Measurements from ENCODE around the gene POU6F2. TPM values are rescaled to one million over a fixed set of nuclear protein-coding genes. Genes with fewer than 3 reads are reported as not detected.

POU6F2 gene
- polyA plus RNA-seq, 2 donors, result 0.08 to 0.12 TPM

DNA sequence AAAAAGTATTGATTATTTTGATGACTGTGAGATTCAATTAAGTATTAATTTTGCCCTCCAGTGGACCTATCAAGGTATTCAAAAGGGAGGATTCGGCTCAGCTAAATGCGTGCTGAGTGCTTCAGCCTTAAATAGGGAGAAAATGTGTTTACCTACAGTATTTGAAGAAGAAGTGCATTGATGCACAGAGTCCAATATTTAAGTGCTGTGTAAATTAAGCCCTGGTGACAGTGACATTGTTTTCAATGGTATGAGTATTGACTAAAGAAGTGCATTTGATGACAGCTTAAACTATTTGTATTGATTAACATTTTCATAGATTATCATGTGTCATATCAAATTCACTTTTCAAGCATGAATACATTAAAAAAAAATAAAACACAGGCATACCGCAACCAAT, 106.6 kb downstream of the POU6F2 start:
- 86 to 89% methylated on average over 3 of the region's 3 CpGs for WGBS, 2 donors
- Histone ChIP-seq H3K4me3 (ENCODE audit: low read depth in 1 of 2, low read length in 2 of 2) (no peak overlapping the region), H3K27ac (ENCODE audit: low read depth in 2 of 2, low read length in 1 of 2) (no peak overlapping the region), H3K27me3 (ENCODE audit: control insufficient read depth in 1 of 2, insufficient read depth in 2 of 2, low read length in 2 of 2) (no peaks in the 10 kb centered on the region), H3K9me3 (ENCODE audit: control insufficient read depth in 2 of 2, insufficient read depth in 1 of 2, low read depth in 1 of 2, low read length in 1 of 2) (no peaks in the 10 kb centered on the region), H3K36me3 (ENCODE audit: control insufficient read depth in 2 of 2, insufficient read depth in 2 of 2, low read length in 1 of 2) (no peaks in the 10 kb centered on the region), H3K4me1 (ENCODE audit: control insufficient read depth in 2 of 2, insufficient read depth in 2 of 2, low read length in 1 of 2) (no peaks in the 10 kb centered on the region)

DNA sequence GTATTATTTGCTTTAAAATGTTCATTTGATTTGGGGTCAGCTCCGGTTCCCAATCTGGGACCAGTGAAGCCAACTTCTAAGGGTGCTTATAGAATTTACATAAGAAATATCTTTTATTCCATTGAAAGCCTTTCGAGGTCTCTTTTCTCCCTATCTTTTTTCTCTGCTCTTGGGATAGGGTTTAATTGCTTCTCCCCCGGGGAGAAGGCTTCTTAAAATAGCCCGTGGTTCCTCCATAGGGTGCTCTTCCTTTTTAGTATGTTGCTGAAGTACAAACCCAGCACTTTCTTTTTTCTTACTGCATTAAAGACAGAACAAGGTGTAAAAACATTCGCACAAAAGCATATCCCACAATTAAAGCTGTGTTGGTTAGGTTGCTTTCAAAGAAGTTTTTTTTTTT, 107.5 kb downstream of the POU6F2 start:
- no peak overlapping the region for H3K27ac ChIP-seq (ENCODE audit: low read depth in 2 of 2, low read length in 1 of 2)
- no peaks in the 10 kb centered on the region for H3K27me3 ChIP-seq (ENCODE audit: control insufficient read depth in 1 of 2, insufficient read depth in 2 of 2, low read length in 2 of 2)
- no peaks in the 10 kb centered on the region for H3K9me3 ChIP-seq (ENCODE audit: control insufficient read depth in 2 of 2, insufficient read depth in 1 of 2, low read depth in 1 of 2, low read length in 1 of 2)
- H3K36me3 ChIP-seq (ENCODE audit: control insufficient read depth in 2 of 2, insufficient read depth in 2 of 2, low read length in 1 of 2), result no peaks in the 10 kb centered on the region
- H3K4me1 ChIP-seq (ENCODE audit: control insufficient read depth in 2 of 2, insufficient read depth in 2 of 2, low read length in 1 of 2), result no peaks in the 10 kb centered on the region
- H3K4me3 ChIP-seq (ENCODE audit: low read depth in 1 of 2, low read length in 2 of 2), result no peak overlapping the region
- WGBS, 2 donors, result 36 to 37% methylated on average over 5 of the region's 5 CpGs

DNA sequence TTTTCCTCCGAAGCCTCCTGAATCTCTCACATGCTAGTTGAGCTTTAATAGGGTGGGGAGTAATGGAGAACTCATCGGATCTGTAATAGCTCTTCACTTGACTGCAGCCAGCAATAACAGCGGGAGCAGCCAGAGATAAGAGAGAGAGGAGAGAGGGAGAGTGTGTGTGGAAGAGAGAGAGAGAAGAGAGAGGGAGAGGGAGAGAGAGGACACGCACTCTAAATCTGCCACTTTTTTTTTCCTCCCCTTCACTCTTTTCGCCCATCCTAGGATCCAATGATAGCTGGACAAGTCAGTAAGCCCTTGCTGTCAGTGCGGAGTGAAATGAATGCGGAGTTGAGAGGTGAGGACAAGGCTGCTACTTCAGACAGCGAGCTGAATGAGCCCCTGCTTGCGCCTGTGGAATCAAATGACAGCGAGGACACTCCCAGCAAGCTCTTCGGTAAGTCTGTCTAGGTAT, 107.9 kb downstream of the POU6F2 start:
- Histone ChIP-seq H3K36me3 (ENCODE audit: control insufficient read depth in 2 of 2, insufficient read depth in 2 of 2, low read length in 1 of 2) (no peaks in the 10 kb centered on the region), H3K9me3 (ENCODE audit: control insufficient read depth in 2 of 2, insufficient read depth in 1 of 2, low read depth in 1 of 2, low read length in 1 of 2) (no peaks in the 10 kb centered on the region), H3K27ac (ENCODE audit: low read depth in 2 of 2, low read length in 1 of 2) (no peak overlapping the region), H3K4me1 (ENCODE audit: control insufficient read depth in 2 of 2, insufficient read depth in 2 of 2, low read length in 1 of 2) (no peaks in the 10 kb centered on the region), H3K4me3 (ENCODE audit: low read depth in 1 of 2, low read length in 2 of 2) (no peak overlapping the region), H3K27me3 (ENCODE audit: control insufficient read depth in 1 of 2, insufficient read depth in 2 of 2, low read length in 2 of 2) (no peaks in the 10 kb centered on the region)
- WGBS, 2 donors, result 13 to 19% methylated on average over 11 of the region's 11 CpGs

DNA sequence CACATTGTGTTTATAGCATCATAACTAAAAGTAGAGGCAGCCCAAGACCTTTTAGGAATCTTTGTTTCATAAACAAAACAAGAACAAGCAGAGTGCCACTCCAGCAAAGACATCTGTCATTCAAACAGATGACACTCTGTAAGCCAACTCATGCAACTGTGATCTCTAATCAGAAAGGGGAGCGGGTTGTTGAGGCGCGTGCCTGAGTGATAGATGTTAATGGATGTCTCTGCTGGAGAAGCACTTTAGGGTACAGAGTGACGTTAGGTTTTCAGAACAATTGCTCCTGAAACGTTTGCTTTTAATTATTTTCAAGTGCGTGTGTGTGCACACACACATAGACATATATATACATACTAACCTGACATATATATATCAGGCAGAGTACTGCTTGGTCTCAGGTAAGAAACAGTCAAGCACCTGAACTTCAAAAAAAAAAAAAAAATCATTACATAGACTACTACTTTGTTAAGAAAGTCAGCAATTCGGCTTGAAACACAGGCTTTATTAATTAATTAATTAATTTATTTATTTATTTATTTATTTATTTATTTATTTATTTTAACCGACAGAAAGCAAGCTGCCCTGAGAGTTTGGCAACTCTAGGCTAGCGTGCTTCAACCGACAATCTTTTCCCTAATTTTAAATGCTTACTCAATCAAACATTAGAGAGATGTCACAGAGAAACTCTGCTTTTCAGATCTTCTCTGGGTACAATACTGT, 109.1 kb downstream of the POU6F2 start:
- 78 to 82% methylated on average over 10 of the region's 10 CpGs for WGBS, 2 donors
- Histone ChIP-seq H3K4me3 (ENCODE audit: low read depth in 1 of 2, low read length in 2 of 2) (no peak overlapping the region), H3K27ac (ENCODE audit: low read depth in 2 of 2, low read length in 1 of 2) (no peak overlapping the region), H3K27me3 (ENCODE audit: control insufficient read depth in 1 of 2, insufficient read depth in 2 of 2, low read length in 2 of 2) (no peaks in the 10 kb centered on the region), H3K36me3 (ENCODE audit: control insufficient read depth in 2 of 2, insufficient read depth in 2 of 2, low read length in 1 of 2) (no peaks in the 10 kb centered on the region), H3K9me3 (ENCODE audit: control insufficient read depth in 2 of 2, insufficient read depth in 1 of 2, low read depth in 1 of 2, low read length in 1 of 2) (no peaks in the 10 kb centered on the region), H3K4me1 (ENCODE audit: control insufficient read depth in 2 of 2, insufficient read depth in 2 of 2, low read length in 1 of 2) (no peaks in the 10 kb centered on the region)

DNA sequence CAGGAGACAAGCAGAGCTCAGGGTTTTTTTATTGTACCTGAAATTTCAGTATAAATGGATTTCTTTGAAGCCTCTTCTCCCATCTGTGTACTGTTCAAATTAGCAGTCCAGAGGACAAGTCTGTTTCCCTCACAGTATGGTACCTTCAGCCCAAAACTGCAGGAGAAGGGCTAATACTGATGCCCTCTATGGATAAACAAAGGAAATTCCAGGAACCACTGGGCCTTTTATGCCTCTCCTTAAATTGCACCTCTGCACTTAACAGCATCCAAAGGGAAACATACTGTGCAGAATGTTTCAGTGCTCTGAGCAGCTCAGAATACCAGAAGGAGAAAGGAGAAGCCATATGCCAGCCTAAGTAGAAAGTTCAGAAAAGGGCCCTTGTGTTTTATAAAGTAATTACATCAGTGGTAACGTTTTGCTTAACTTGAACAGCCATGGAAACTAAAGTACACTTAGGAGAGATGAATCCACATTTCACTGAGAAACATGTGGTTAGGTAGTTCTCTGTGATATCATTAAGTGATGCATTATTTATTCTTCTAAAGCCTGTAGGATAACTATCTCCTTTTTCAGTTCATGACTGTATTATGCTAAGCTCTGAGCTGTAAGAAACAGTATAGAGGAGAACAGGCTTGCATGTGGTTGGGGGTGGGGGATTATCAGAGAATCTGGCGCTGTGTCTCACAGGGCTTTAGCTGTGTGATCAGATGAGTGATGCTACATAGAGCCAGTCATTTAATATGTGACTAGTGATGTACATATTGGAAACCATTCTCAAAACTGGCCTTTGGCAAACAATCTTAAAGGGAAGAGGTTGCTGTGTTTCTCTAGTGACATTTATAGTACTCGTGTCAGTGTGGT, 111.3 kb downstream of the POU6F2 start:
- Histone ChIP-seq H3K4me1 (ENCODE audit: control insufficient read depth in 2 of 2, insufficient read depth in 2 of 2, low read length in 1 of 2) (no peaks in the 10 kb centered on the region), H3K27ac (ENCODE audit: low read depth in 2 of 2, low read length in 1 of 2) (no peak overlapping the region), H3K36me3 (ENCODE audit: control insufficient read depth in 2 of 2, insufficient read depth in 2 of 2, low read length in 1 of 2) (no peaks in the 10 kb centered on the region), H3K4me3 (ENCODE audit: low read depth in 1 of 2, low read length in 2 of 2) (no peak overlapping the region), H3K27me3 (ENCODE audit: control insufficient read depth in 1 of 2, insufficient read depth in 2 of 2, low read length in 2 of 2) (no peaks in the 10 kb centered on the region), H3K9me3 (ENCODE audit: control insufficient read depth in 2 of 2, insufficient read depth in 1 of 2, low read depth in 1 of 2, low read length in 1 of 2) (no peaks in the 10 kb centered on the region)
- 68 to 72% methylated on average over 3 of the region's 3 CpGs for WGBS, 2 donors

DNA sequence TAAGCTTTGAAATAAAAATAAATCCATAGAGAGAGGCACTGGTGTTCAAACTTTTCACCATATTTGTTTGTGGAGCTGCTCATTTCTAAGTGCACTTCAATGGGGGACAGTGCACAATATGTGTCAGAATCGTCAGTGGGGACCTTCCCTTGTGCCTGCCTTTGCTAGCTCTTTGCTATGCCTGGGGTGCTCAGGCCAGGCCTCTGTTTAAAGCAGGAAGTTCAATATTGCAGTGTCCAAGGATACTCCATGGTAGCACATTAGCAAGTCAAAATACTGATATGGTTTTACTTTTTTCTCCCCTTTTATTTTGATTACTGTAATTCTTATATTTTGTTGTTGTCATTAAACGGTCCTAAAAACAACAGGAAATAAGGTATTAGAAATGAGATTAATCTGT, 113.4 kb downstream of the POU6F2 start:
- no peaks in the 10 kb centered on the region for H3K27me3 ChIP-seq (ENCODE audit: control insufficient read depth in 1 of 2, insufficient read depth in 2 of 2, low read length in 2 of 2)
- H3K36me3 ChIP-seq (ENCODE audit: control insufficient read depth in 2 of 2, insufficient read depth in 2 of 2, low read length in 1 of 2), result no peaks in the 10 kb centered on the region
- 49 to 51% methylated on average over 2 of the region's 2 CpGs for WGBS, 2 donors
- no peaks in the 10 kb centered on the region for H3K4me1 ChIP-seq (ENCODE audit: control insufficient read depth in 2 of 2, insufficient read depth in 2 of 2, low read length in 1 of 2)
- no peaks in the 10 kb centered on the region for H3K9me3 ChIP-seq (ENCODE audit: control insufficient read depth in 2 of 2, insufficient read depth in 1 of 2, low read depth in 1 of 2, low read length in 1 of 2)
- no peak overlapping the region for H3K27ac ChIP-seq (ENCODE audit: low read depth in 2 of 2, low read length in 1 of 2)
- H3K4me3 ChIP-seq (ENCODE audit: low read depth in 1 of 2, low read length in 2 of 2), result no peak overlapping the region

DNA sequence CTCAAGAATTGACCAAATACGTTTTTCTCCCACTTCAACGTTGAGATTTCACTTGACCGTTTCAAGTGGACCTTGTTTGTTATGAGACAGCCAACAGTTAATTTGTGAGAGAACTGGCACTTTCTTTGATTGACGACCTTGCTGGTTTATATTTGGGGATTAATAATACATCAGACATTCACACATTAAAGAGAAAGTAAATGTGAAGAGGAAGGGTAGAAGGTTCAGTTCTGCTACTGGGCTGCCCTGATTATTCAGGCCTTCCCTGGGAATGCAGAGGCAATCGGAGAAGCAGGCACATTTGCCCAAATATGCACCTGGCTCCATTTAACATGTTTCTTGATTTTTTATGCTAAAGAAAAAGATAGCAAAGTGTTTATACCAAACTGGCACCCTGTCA, 114.1 kb downstream of the POU6F2 start:
- H3K27me3 ChIP-seq (ENCODE audit: control insufficient read depth in 1 of 2, insufficient read depth in 2 of 2, low read length in 2 of 2), result no peaks in the 10 kb centered on the region
- H3K27ac ChIP-seq (ENCODE audit: low read depth in 2 of 2, low read length in 1 of 2), result no peak overlapping the region
- WGBS, 2 donors, result 67 to 68% methylated on average over 5 of the region's 5 CpGs
- H3K4me3 ChIP-seq (ENCODE audit: low read depth in 1 of 2, low read length in 2 of 2), result no peak overlapping the region
- no peaks in the 10 kb centered on the region for H3K36me3 ChIP-seq (ENCODE audit: control insufficient read depth in 2 of 2, insufficient read depth in 2 of 2, low read length in 1 of 2)
- H3K4me1 ChIP-seq (ENCODE audit: control insufficient read depth in 2 of 2, insufficient read depth in 2 of 2, low read length in 1 of 2), result no peaks in the 10 kb centered on the region
- no peaks in the 10 kb centered on the region for H3K9me3 ChIP-seq (ENCODE audit: control insufficient read depth in 2 of 2, insufficient read depth in 1 of 2, low read depth in 1 of 2, low read length in 1 of 2)

DNA sequence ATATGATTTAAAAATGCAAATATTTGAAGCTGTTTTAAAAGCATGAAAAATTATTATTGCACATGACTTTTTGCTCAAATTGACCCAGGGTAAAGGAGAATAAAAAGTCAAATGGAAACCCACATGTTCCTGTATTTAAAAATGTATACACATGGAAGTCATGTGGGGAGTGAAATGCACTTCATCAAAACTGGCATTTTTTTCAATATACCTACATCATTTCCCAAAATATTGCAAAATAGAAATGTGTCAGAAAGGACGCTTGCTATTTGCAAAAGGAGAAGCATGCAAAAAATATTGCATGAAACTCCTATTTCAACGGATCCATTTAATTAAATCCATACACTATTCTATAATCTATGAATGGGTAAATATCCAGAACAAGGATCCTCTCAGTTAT, 117.0 kb downstream of the POU6F2 start:
- Histone ChIP-seq H3K27ac (ENCODE audit: low read depth in 2 of 2, low read length in 1 of 2) (no peak overlapping the region), H3K4me3 (ENCODE audit: low read depth in 1 of 2, low read length in 2 of 2) (no peak overlapping the region), H3K36me3 (ENCODE audit: control insufficient read depth in 2 of 2, insufficient read depth in 2 of 2, low read length in 1 of 2) (no peaks in the 10 kb centered on the region), H3K4me1 (ENCODE audit: control insufficient read depth in 2 of 2, insufficient read depth in 2 of 2, low read length in 1 of 2) (no peaks in the 10 kb centered on the region), H3K9me3 (ENCODE audit: control insufficient read depth in 2 of 2, insufficient read depth in 1 of 2, low read depth in 1 of 2, low read length in 1 of 2) (no peaks in the 10 kb centered on the region), H3K27me3 (ENCODE audit: control insufficient read depth in 1 of 2, insufficient read depth in 2 of 2, low read length in 2 of 2) (no peaks in the 10 kb centered on the region)
- 72 to 81% methylated on average over 2 of the region's 2 CpGs for whole genome bisulfite sequencing, 2 donors

DNA sequence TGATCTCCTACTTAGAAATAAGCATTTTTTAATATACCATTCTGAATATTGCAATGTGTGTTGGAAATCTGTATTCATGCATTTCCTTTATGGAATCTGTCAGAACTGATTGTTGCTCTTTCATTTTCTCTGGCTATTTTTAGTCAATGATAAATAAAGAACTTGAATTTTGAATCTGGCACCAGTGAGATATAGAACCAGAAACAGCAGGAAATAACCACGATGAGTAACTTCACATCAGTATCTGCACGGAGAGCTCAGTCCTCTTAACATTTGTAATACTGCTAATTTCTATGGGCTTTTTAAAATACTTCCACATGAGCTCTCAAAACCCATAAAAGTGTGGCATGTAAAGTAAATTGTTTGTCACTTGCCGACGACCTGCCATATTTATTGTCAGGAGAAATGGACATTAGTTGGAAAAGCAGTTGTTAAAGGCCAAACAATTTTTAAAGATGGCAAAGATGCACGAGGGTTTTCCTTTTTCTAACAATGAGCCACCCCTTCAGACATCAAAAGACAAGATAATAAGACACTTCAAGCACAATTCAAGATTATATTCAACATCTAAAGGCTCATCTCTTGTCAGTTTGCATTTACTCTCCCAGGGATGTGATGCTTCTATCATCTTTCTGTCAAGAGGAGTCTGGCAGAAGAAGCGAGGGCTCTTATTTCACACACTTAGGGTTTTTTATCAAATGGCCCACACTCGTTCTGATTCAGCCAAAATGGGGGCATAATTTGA, 118.3 kb downstream of the POU6F2 start:
- Histone ChIP-seq H3K36me3 (ENCODE audit: control insufficient read depth in 2 of 2, insufficient read depth in 2 of 2, low read length in 1 of 2) (no peaks in the 10 kb centered on the region), H3K27me3 (ENCODE audit: control insufficient read depth in 1 of 2, insufficient read depth in 2 of 2, low read length in 2 of 2) (no peaks in the 10 kb centered on the region), H3K27ac (ENCODE audit: low read depth in 2 of 2, low read length in 1 of 2) (no peak overlapping the region), H3K4me1 (ENCODE audit: control insufficient read depth in 2 of 2, insufficient read depth in 2 of 2, low read length in 1 of 2) (no peaks in the 10 kb centered on the region), H3K9me3 (ENCODE audit: control insufficient read depth in 2 of 2, insufficient read depth in 1 of 2, low read depth in 1 of 2, low read length in 1 of 2) (no peaks in the 10 kb centered on the region), H3K4me3 (ENCODE audit: low read depth in 1 of 2, low read length in 2 of 2) (no peak overlapping the region)
- 65 to 71% methylated on average over 7 of the region's 7 CpGs for WGBS, 2 donors
